SU-DHL-6 (cell line): ENCODE data around the gene PIK3CA.

Experiments used
- EZH2phosphoT487 ChIP-seq: fragments of 200-600 bp; sonication (generic), shearing (Covaris generic); conservative IDR thresholded peaks from 2 replicates; pipeline ENCODE4 v1.6.1; 2018; ENCODE audit warnings: mild to moderate bottlenecking, antibody characterized with exemption, low read length, moderate library complexity, mixed read lengths
- TF ChIP-seq, protein P1 (sequence below): fragments of 200-600 bp; sonication (generic); IDR thresholded peaks from one replicate; pipeline ENCODE4 v1.5.1; 2017; ENCODE audit warnings: antibody characterized with exemption, mild to moderate bottlenecking, low read length, moderate library complexity; ENCODE audit not compliant: insufficient read depth, poor library complexity, severe bottlenecking

DNA sequence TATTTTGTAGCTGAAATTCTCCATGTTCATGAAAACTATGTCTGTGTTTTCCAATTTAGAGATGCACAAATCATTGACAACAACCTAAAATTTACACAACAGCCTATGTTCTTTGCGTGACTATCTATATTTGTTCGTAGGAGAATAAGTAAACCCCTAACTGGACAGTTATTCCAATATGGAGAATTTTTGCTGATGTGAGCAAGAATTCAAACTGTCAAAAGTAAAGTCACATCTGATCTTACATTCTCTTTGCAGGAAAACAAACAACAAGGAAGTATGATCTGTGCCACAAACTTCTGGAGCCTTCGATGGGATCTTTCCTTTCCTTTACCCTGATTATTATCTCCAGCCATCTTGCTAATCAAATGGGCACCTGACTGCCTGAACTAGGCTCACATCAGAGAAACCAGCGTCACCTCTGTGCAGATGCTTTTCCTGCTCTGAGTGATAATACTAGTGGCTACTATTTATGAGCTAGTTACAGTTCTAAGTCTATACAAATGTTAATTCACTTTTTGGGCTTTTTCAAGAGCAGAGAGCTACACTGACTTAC lies 121.1 kb downstream of the PIK3CA start:
- TF ChIP-seq, protein P1, sequence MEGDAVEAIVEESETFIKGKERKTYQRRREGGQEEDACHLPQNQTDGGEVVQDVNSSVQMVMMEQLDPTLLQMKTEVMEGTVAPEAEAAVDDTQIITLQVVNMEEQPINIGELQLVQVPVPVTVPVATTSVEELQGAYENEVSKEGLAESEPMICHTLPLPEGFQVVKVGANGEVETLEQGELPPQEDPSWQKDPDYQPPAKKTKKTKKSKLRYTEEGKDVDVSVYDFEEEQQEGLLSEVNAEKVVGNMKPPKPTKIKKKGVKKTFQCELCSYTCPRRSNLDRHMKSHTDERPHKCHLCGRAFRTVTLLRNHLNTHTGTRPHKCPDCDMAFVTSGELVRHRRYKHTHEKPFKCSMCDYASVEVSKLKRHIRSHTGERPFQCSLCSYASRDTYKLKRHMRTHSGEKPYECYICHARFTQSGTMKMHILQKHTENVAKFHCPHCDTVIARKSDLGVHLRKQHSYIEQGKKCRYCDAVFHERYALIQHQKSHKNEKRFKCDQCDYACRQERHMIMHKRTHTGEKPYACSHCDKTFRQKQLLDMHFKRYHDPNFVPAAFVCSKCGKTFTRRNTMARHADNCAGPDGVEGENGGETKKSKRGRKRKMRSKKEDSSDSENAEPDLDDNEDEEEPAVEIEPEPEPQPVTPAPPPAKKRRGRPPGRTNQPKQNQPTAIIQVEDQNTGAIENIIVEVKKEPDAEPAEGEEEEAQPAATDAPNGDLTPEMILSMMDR: no peak
- TF ChIP-seq EZH2phosphoT487: no peak
